ENCODE results near the gene TRDMT1. TPM values are rescaled to one million over a fixed set of nuclear protein-coding genes. Genes with fewer than 3 reads are reported as not detected.

Gene TRDMT1
- total RNA-seq, 1 experiment from 2014 or later: 6.8 TPM

GRCh38 chr10:17109475-17110207 is 91.8 kb downstream of the TRDMT1 start:
- DNase-seq (ENCODE audit: extremely low read depth, low read depth): no peak

- DNase-seq (ENCODE audit: extremely low read depth, low read depth): no peak
Observed at GRCh38 chr10:17109046-17109445, 92.4 kb downstream of the TRDMT1 start.

- DNase-seq (ENCODE audit: extremely low read depth, low read depth): no peak
Observed at GRCh38 chr10:17106991-17107390, 94.5 kb downstream of the TRDMT1 start.

- no peak for DNase-seq (ENCODE audit: extremely low read depth, low read depth)
Observed at GRCh38 chr10:17101910-17102266, 99.6 kb downstream of the TRDMT1 start.

- no peak for DNase-seq (ENCODE audit: extremely low read depth, low read depth)
Observed at GRCh38 chr10:17101257-17101909, 100.1 kb downstream of the TRDMT1 start.

- DNase-seq (ENCODE audit: extremely low read depth, low read depth): no peak
Observed at GRCh38 chr10:17100586-17100985, 100.9 kb downstream of the TRDMT1 start.

- no peak for DNase-seq (ENCODE audit: extremely low read depth, low read depth)
Observed at GRCh38 chr10:17098012-17098411, 103.5 kb downstream of the TRDMT1 start.

Small RNA genes lying within 50 kb of the gene (small RNA-seq; reads per million reads assigned to genes)
- gene AC067747.1: 0 reads per million in 2 experiments

Other genes with a start within 250 kb of the TRDMT1 start
- gene CUBN, start 71.9 kb downstream of the TRDMT1 start, total RNA-seq (2014; rRNA removed; shearing (Covaris generic)): 0.58 and 0.67 TPM in 2 replicates
- 1,621 and 1,743 TPM in 2 replicates for gene VIM, start 26.6 kb upstream of the TRDMT1 start, total RNA-seq (2014; rRNA removed; shearing (Covaris generic))

Data from NCI-H460 (cell line).